Measurements from ENCODE around the gene EXOC3L4. TPM values are rescaled to one million over a fixed set of nuclear protein-coding genes. Genes with fewer than 3 reads are reported as not detected.

The EXOC3L4 gene
- total RNA-seq, 1 donor from 2014 or later: not detected

GRCh38 chr14:103091041-103091882, 3.3 kb upstream of the EXOC3L4 start:
- FAIRE-seq: no peak
- Histone ChIP-seq H3K27ac (ENCODE audit: low read depth, low read length) (no peak overlapping the region), H3K4me1 (ENCODE audit: insufficient read depth, low read length) (peaks cover 6% of the 10 kb centered on the region), H3K9ac (ENCODE audit: low read length) (no peak overlapping the region), H3K79me2 (ENCODE audit: insufficient read depth, low read length) (no peaks in the 10 kb centered on the region), H3K27me3 (ENCODE audit: insufficient read depth, low read length) (peaks cover 18% of the 10 kb centered on the region), H3K4me3 (ENCODE audit: insufficient read depth, low read depth, low read length) (peak overlapping the region; percentile 23), H2AFZ (ENCODE audit: low read depth, low read length) (peak overlapping the region; percentile 69), H4K20me1 (ENCODE audit: insufficient read depth, low read length) (no peaks in the 10 kb centered on the region), H3K9me3 (ENCODE audit: insufficient read depth, low read depth, low read length) (no peaks in the 10 kb centered on the region), H3K36me3 (ENCODE audit: insufficient read depth, low read length) (no peaks in the 10 kb centered on the region), H3K4me2 (ENCODE audit: low read length) (peak overlapping the region; percentile 77)
- peaks cover 32% of the 10 kb centered on the region for H3K27me3 Mint-ChIP-seq (ENCODE audit: low read depth, unreplicated experiment)
- H3K27ac Mint-ChIP-seq (ENCODE audit: unreplicated experiment): no peak overlapping the region
- H3K4me1 Mint-ChIP-seq (ENCODE audit: low read depth, unreplicated experiment): peaks cover 2% of the 10 kb centered on the region
- TF ChIP-seq CTCF (IDR thresholded peaks at IDR 0.05; ENCODE audit: insufficient read depth, low read depth, low read length) (no peak), EZH2 (IDR thresholded peaks at IDR 0.05; ENCODE audit: insufficient read depth, low read length) (no peak)
- DNase-seq (ENCODE audit: low read depth): no peak
- no peaks in the 10 kb centered on the region for H3K9me3 Mint-ChIP-seq (ENCODE audit: unreplicated experiment)
- no peak overlapping the region for H3K4me3 Mint-ChIP-seq (ENCODE audit: unreplicated experiment)
- no peaks in the 10 kb centered on the region for H3K36me3 Mint-ChIP-seq (ENCODE audit: low read depth, unreplicated experiment)

GRCh38 chr14:103091883-103092222, 2.7 kb upstream of the EXOC3L4 start:
- H3K4me2 ChIP-seq (ENCODE audit: low read length): peak overlapping the region; percentile 77
- no peaks in the 10 kb centered on the region for H3K36me3 Mint-ChIP-seq (ENCODE audit: low read depth, unreplicated experiment)
- H3K4me1 Mint-ChIP-seq (ENCODE audit: low read depth, unreplicated experiment): peaks cover 2% of the 10 kb centered on the region
- peak overlapping the region; percentile 69 for H2AFZ ChIP-seq (ENCODE audit: low read depth, low read length)
- H3K4me3 ChIP-seq (ENCODE audit: insufficient read depth, low read depth, low read length): peak overlapping the region; percentile 23
- H4K20me1 ChIP-seq (ENCODE audit: insufficient read depth, low read length): no peaks in the 10 kb centered on the region
- TF ChIP-seq EZH2 (IDR thresholded peaks at IDR 0.05; ENCODE audit: insufficient read depth, low read length) (no peak), CTCF (IDR thresholded peaks at IDR 0.05; ENCODE audit: insufficient read depth, low read depth, low read length) (no peak)
- DNase-seq (ENCODE audit: low read depth) (no peak), FAIRE-seq (no peak)
- H3K79me2 ChIP-seq (ENCODE audit: insufficient read depth, low read length): no peaks in the 10 kb centered on the region
- peaks cover 6% of the 10 kb centered on the region for H3K4me1 ChIP-seq (ENCODE audit: insufficient read depth, low read length)
- peaks cover 17% of the 10 kb centered on the region for H3K27me3 ChIP-seq (ENCODE audit: insufficient read depth, low read length)
- no peaks in the 10 kb centered on the region for H3K36me3 ChIP-seq (ENCODE audit: insufficient read depth, low read length)
- no peaks in the 10 kb centered on the region for H3K9me3 ChIP-seq (ENCODE audit: insufficient read depth, low read depth, low read length)
- no peak overlapping the region for H3K4me3 Mint-ChIP-seq (ENCODE audit: unreplicated experiment)
- no peak overlapping the region for H3K27ac Mint-ChIP-seq (ENCODE audit: unreplicated experiment)
- H3K9ac ChIP-seq (ENCODE audit: low read length): no peak overlapping the region
- no peak overlapping the region for H3K27ac ChIP-seq (ENCODE audit: low read depth, low read length)
- peaks cover 34% of the 10 kb centered on the region for H3K27me3 Mint-ChIP-seq (ENCODE audit: low read depth, unreplicated experiment)
- no peaks in the 10 kb centered on the region for H3K9me3 Mint-ChIP-seq (ENCODE audit: unreplicated experiment)

- FAIRE-seq: no peak
- H3K9ac ChIP-seq (ENCODE audit: low read length): no peak overlapping the region
- H2AFZ ChIP-seq (ENCODE audit: low read depth, low read length): no peak overlapping the region
Observed at GRCh38 chr14:103093856-103094405, 594 bp upstream of the EXOC3L4 start.

More at GRCh38 chr14:103093856-103094405, 594 bp upstream of the EXOC3L4 start:
- no peak overlapping the region for H3K4me2 ChIP-seq (ENCODE audit: low read length)
- H3K4me1 ChIP-seq (ENCODE audit: insufficient read depth, low read length): peaks cover 6% of the 10 kb centered on the region
- no peak for TF ChIP-seq EZH2 (IDR thresholded peaks at IDR 0.05; ENCODE audit: insufficient read depth, low read length)
- TF ChIP-seq CTCF (IDR thresholded peaks at IDR 0.05; ENCODE audit: insufficient read depth, low read depth, low read length): no peak
- H3K4me3 ChIP-seq (ENCODE audit: insufficient read depth, low read depth, low read length): no peak overlapping the region
- no peak overlapping the region for H3K4me3 Mint-ChIP-seq (ENCODE audit: unreplicated experiment)
- H4K20me1 ChIP-seq (ENCODE audit: insufficient read depth, low read length): no peaks in the 10 kb centered on the region
- H3K9me3 ChIP-seq (ENCODE audit: insufficient read depth, low read depth, low read length): no peaks in the 10 kb centered on the region
- H3K79me2 ChIP-seq (ENCODE audit: insufficient read depth, low read length): no peaks in the 10 kb centered on the region
- no peaks in the 10 kb centered on the region for H3K36me3 ChIP-seq (ENCODE audit: insufficient read depth, low read length)
- no peak overlapping the region for H3K27ac Mint-ChIP-seq (ENCODE audit: unreplicated experiment)
- peaks cover 2% of the 10 kb centered on the region for H3K4me1 Mint-ChIP-seq (ENCODE audit: low read depth, unreplicated experiment)
- H3K27ac ChIP-seq (ENCODE audit: low read depth, low read length): no peak overlapping the region
- H3K27me3 Mint-ChIP-seq (ENCODE audit: low read depth, unreplicated experiment): peaks cover 36% of the 10 kb centered on the region
- H3K27me3 ChIP-seq (ENCODE audit: insufficient read depth, low read length): peaks cover 26% of the 10 kb centered on the region
- DNase-seq (ENCODE audit: low read depth): no peak
- H3K36me3 Mint-ChIP-seq (ENCODE audit: low read depth, unreplicated experiment): no peaks in the 10 kb centered on the region
- no peaks in the 10 kb centered on the region for H3K9me3 Mint-ChIP-seq (ENCODE audit: unreplicated experiment)

Measured in astrocyte (in vitro differentiated cells and primary cell).